NCI-H226 (cell line): ENCODE measurements around the gene CEACAM6.
"Not testable (repeated sequence)": the region's sequence is repeated elsewhere in the genome, so short reads cannot be mapped to it uniquely, and the experiment has no call there.

Experiments used
- DNase-seq: peaks from one replicate; pipeline ENCODE4 v3.0.0-alpha.2; 2015

CEACAM6 gene

GRCh38 chr19:41755328-41755913 lies at the start of gene CEACAM6:
CEACAM6 (plus strand) TSS chr19:41755530; CDS start chr19:41755639, 109 bp downstream.
- no peak for DNase-seq

GRCh38 chr19:41706741-41707501 lies 48.4 kb upstream of the CEACAM6 start:
- DNase-seq: peak; percentile 28

- no peak for DNase-seq
These were observed 47.9 kb upstream of the CEACAM6 start for GRCh38 chr19:41707502-41707812.

GRCh38 chr19:41707871-41708371 lies 47.4 kb upstream of the CEACAM6 start:
- no peak for DNase-seq

- DNase-seq: no peak
These were observed 46.8 kb upstream of the CEACAM6 start, which contains the start of gene CEACAM5 for GRCh38 chr19:41708481-41708880. CEACAM5 (plus strand) TSS chr19:41708626; CDS start chr19:41708732, 106 bp downstream.

- not testable (repeated sequence) for DNase-seq
These were observed 45.8 kb upstream of the CEACAM6 start for GRCh38 chr19:41709516-41709915.

- no peak for DNase-seq
These were observed 45.2 kb upstream of the CEACAM6 start for GRCh38 chr19:41709951-41710645.

GRCh38 chr19:41711376-41712261 lies 43.7 kb upstream of the CEACAM6 start:
- no peak for DNase-seq

- no peak for DNase-seq
These were observed 40.7 kb upstream of the CEACAM6 start for GRCh38 chr19:41714598-41714997.

- no peak for DNase-seq
These were observed 36.6 kb upstream of the CEACAM6 start for GRCh38 chr19:41718761-41719160.

- DNase-seq: no peak
These were observed 35.2 kb upstream of the CEACAM6 start for GRCh38 chr19:41720103-41720502.

GRCh38 chr19:41726493-41726892 lies 28.8 kb upstream of the CEACAM6 start:
- DNase-seq: no peak

- no peak for DNase-seq
These were observed 21.2 kb upstream of the CEACAM6 start for GRCh38 chr19:41734156-41734555.

- no peak for DNase-seq
These were observed 20.7 kb upstream of the CEACAM6 start for GRCh38 chr19:41734585-41734984.

GRCh38 chr19:41735071-41735600 lies 20.2 kb upstream of the CEACAM6 start:
- DNase-seq: no peak

GRCh38 chr19:41739361-41739760 lies 16.0 kb upstream of the CEACAM6 start:
- DNase-seq: no peak

- no peak for DNase-seq
These were observed 14.7 kb upstream of the CEACAM6 start for GRCh38 chr19:41740415-41741243.

- no peak for DNase-seq
These were observed 14.1 kb upstream of the CEACAM6 start for GRCh38 chr19:41741244-41741554.

GRCh38 chr19:41744850-41745249 lies 10.5 kb upstream of the CEACAM6 start:
- no peak for DNase-seq

GRCh38 chr19:41745756-41746155 lies 9.6 kb upstream of the CEACAM6 start:
- no peak for DNase-seq

- peak; percentile 36 for DNase-seq
These were observed 8.6 kb upstream of the CEACAM6 start for GRCh38 chr19:41746593-41747227.
